Activated CD8-positive, alpha-beta memory T cell treated with anti-CD3 and anti-CD28 coated beads for 1 hour (primary cell): ENCODE measurements around the gene NCKAP5.

Experiments used
- DNase-seq, 2 donors: peaks; one replicate each; pipeline ENCODE4 v3.0.0-alpha.2; 2020; ENCODE audit warnings: low read depth in 1 of 2; ENCODE audit errors: extremely low read depth in 1 of 2

The NCKAP5 gene

GRCh38 chr2:132977812-132978529 is 590.3 kb downstream of the NCKAP5 start:
- DNase-seq: no peak

GRCh38 chr2:132975193-132976105 is 592.8 kb downstream of the NCKAP5 start:
- no peak for DNase-seq

- DNase-seq: no peak
Observed at GRCh38 chr2:132974467-132975095, 593.7 kb downstream of the NCKAP5 start.

GRCh38 chr2:132971310-132972061 is 596.8 kb downstream of the NCKAP5 start:
- no peak for DNase-seq

GRCh38 chr2:132969371-132969985 is 598.8 kb downstream of the NCKAP5 start:
- no peak for DNase-seq

- DNase-seq: no peak
Observed at GRCh38 chr2:132965460-132965859, 602.8 kb downstream of the NCKAP5 start.

- DNase-seq: no peak
Observed at GRCh38 chr2:132963161-132963560, 605.1 kb downstream of the NCKAP5 start.

- DNase-seq: no peak
Observed at GRCh38 chr2:132958887-132959286, 609.4 kb downstream of the NCKAP5 start.

- DNase-seq: no peak
Observed at GRCh38 chr2:132955871-132956615, 612.2 kb downstream of the NCKAP5 start.

- DNase-seq: no peak
Observed at GRCh38 chr2:132953771-132954170, 614.5 kb downstream of the NCKAP5 start.

GRCh38 chr2:132951008-132951714 is 617.1 kb downstream of the NCKAP5 start:
- no peak for DNase-seq

GRCh38 chr2:132949108-132949507 is 619.2 kb downstream of the NCKAP5 start:
- no peak for DNase-seq

- no peak for DNase-seq
Observed at GRCh38 chr2:132948211-132948610, 620.1 kb downstream of the NCKAP5 start.

GRCh38 chr2:132943829-132944228 is 624.4 kb downstream of the NCKAP5 start:
- DNase-seq: no peak

GRCh38 chr2:132941296-132942020 is 626.8 kb downstream of the NCKAP5 start:
- DNase-seq: no peak

- no peak for DNase-seq
Observed at GRCh38 chr2:132937629-132938028, 630.6 kb downstream of the NCKAP5 start.

GRCh38 chr2:132936791-132937190 is 631.5 kb downstream of the NCKAP5 start:
- no peak for DNase-seq

- DNase-seq: no peak
Observed at GRCh38 chr2:132936261-132936660, 632.0 kb downstream of the NCKAP5 start.
